ENCODE measurements around the gene AMER2. TPM values are rescaled to one million over a fixed set of nuclear protein-coding genes. Genes with fewer than 3 reads are reported as not detected.

The AMER2 gene
- total and polyA plus RNA-seq, 9 of the 15 experiments (the other 6 are each of a cell fraction or from before 2014, with no cell fraction given), result not detected

DNA sequence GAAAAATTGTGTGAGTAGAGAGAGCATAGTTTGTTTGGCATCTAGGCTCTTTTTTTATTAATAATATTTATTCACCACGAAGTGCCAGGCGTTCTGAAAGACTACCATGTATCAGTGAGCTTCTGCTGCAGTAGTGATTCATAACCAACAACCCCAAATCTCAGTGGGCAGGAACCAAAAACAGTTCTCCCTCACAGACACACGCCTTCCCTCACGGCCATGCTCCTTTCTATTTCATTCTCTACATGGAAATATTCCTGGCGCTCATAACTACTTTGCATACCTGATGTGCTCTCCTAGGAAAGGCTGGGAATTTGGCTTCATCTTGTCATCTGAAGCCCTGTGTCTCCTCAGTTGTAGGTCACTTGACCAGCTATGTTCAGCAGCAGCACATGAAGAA, 26.6 kb upstream of the AMER2 start:
- POLR2A ChIA-PET, result interaction anchor here (2.0 kb wide), 1 partner anchor 25 kb away, joined by 5 read pairs; no protein-coding TSS in a partner anchor
- Histone ChIP-seq H3K4me1 (replicated peaks in 1 of 2; ENCODE audit: control insufficient read depth in 2 of 2, insufficient read depth in 2 of 2, low read length in 2 of 2) (no peaks in the 10 kb centered on the region; a peak in 1 of 5 replicates), H3K4me2 (ENCODE audit: insufficient read depth, low read length) (no peak overlapping the region), H3K4me3 (no peak overlapping the region), H3K9me3 (replicated peaks; ENCODE audit: control insufficient read depth, insufficient read depth, low read depth, low read length) (no peaks in the 10 kb centered on the region), H4K20me1 (replicated peaks; ENCODE audit: control insufficient read depth, insufficient read depth, low read length) (no peaks in the 10 kb centered on the region; the same call in 1 of the 2 replicates), H3K36me3 (ENCODE audit: control insufficient read depth, insufficient read depth, low read length) (no peaks in the 10 kb centered on the region), H3K9ac (ENCODE audit: insufficient read depth in 1 of 2, low read depth in 2 of 2, low read length in 2 of 2) (no peak overlapping the region), H3K9me1 (ENCODE audit: control insufficient read depth, insufficient read depth, low read length) (no peaks in the 10 kb centered on the region), H3K27me3 (ENCODE audit: control insufficient read depth in 2 of 2, insufficient read depth in 2 of 2, low read length in 2 of 2) (peaks cover 16 to 36% of the 10 kb centered on the region in 2 experiments), H3K27ac (ENCODE audit: extremely low read depth, low read depth, low read length) (no peak overlapping the region), H2AFZ (ENCODE audit: low read depth, low read length) (no peak overlapping the region), H3K79me2 (ENCODE audit: control insufficient read depth, insufficient read depth, low read length) (no peaks in the 10 kb centered on the region)
- FAIRE-seq, result no peak
- no TSS peak for BruUV-seq (replicated peaks)
- 0% methylated on average over 5 of the region's 5 CpGs for WGBS (ENCODE audit: insufficient coverage, low coverage, missing lambda C conversion rate)
- ATAC-seq, result no peak
- intact Hi-C loops (cut with micrococcal nuclease) (no loop called here), in situ Hi-C loops (cut with MboI) (no loop called here)
- DNase-seq (ENCODE audit: extremely low read depth in 1 of 4, low spot score in 3 of 4), result no peak
- TF ChIP-seq MTF1 (CRISPR knock-in tag; IDR thresholded peaks at IDR 0.05; ENCODE audit: borderline replicate concordance) (no peak), CGGBP1 (CRISPR knock-in tag; IDR thresholded peaks at IDR 0.05) (no peak), ETS2 (tag; IDR thresholded peaks at IDR 0.05; ENCODE audit: borderline replicate concordance, poor library complexity, severe bottlenecking) (no peak), ZNF232 (CRISPR knock-in tag; IDR thresholded peaks at IDR 0.05) (no peak), POLR2A (conservative IDR thresholded peaks at IDR 0.05) (no peak), ZNF77 (CRISPR knock-in tag; IDR thresholded peaks at IDR 0.05) (no peak)
- TF ChIP-seq, protein P1, sequence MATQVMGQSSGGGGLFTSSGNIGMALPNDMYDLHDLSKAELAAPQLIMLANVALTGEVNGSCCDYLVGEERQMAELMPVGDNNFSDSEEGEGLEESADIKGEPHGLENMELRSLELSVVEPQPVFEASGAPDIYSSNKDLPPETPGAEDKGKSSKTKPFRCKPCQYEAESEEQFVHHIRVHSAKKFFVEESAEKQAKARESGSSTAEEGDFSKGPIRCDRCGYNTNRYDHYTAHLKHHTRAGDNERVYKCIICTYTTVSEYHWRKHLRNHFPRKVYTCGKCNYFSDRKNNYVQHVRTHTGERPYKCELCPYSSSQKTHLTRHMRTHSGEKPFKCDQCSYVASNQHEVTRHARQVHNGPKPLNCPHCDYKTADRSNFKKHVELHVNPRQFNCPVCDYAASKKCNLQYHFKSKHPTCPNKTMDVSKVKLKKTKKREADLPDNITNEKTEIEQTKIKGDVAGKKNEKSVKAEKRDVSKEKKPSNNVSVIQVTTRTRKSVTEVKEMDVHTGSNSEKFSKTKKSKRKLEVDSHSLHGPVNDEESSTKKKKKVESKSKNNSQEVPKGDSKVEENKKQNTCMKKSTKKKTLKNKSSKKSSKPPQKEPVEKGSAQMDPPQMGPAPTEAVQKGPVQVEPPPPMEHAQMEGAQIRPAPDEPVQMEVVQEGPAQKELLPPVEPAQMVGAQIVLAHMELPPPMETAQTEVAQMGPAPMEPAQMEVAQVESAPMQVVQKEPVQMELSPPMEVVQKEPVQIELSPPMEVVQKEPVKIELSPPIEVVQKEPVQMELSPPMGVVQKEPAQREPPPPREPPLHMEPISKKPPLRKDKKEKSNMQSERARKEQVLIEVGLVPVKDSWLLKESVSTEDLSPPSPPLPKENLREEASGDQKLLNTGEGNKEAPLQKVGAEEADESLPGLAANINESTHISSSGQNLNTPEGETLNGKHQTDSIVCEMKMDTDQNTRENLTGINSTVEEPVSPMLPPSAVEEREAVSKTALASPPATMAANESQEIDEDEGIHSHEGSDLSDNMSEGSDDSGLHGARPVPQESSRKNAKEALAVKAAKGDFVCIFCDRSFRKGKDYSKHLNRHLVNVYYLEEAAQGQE (IDR thresholded peaks at IDR 0.05; ENCODE audit: borderline replicate concordance), result no peak
- TF ChIP-seq, protein P1 (CRISPR knock-in tag; IDR thresholded peaks at IDR 0.05; ENCODE audit: low read depth), result no peak
- TF ChIP-seq, protein P2, sequence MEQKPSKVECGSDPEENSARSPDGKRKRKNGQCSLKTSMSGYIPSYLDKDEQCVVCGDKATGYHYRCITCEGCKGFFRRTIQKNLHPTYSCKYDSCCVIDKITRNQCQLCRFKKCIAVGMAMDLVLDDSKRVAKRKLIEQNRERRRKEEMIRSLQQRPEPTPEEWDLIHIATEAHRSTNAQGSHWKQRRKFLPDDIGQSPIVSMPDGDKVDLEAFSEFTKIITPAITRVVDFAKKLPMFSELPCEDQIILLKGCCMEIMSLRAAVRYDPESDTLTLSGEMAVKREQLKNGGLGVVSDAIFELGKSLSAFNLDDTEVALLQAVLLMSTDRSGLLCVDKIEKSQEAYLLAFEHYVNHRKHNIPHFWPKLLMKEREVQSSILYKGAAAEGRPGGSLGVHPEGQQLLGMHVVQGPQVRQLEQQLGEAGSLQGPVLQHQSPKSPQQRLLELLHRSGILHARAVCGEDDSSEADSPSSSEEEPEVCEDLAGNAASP (IDR thresholded peaks at IDR 0.05), result no peak
- CTCF ChIA-PET (ENCODE audit: low intra/inter-chr PET ratio), result no interaction called here

Measured in K562 (cell line).